ENCODE data around the gene B4GALNT3. TPM values are rescaled to one million over a fixed set of nuclear protein-coding genes. Genes with fewer than 3 reads are reported as not detected.
"Not testable (repeated sequence)": the region's sequence is repeated elsewhere in the genome, so short reads cannot be mapped to it uniquely, and the experiment has no call there.

Gene B4GALNT3
- total and polyA plus RNA-seq, 2 experiments from 2014 or later: 2.8 to 15.8 TPM

GRCh38 chr12:577994-578747, 118.4 kb downstream of the B4GALNT3 start:
- H3K79me2 ChIP-seq (replicated peaks; ENCODE audit: insufficient read depth); H3K36me3 Mint-ChIP-seq (ENCODE audit: low read depth); H3K4me2 ChIP-seq; H3K27me3 Mint-ChIP-seq (ENCODE audit: insufficient read depth, low read depth, poor library complexity); H3F3A ChIP-seq (replicated peaks; ENCODE audit: low read depth); ATAC-seq; H3K4me3 Mint-ChIP-seq; H3K9me3 Mint-ChIP-seq; H3K27ac Mint-ChIP-seq; H3K27me3 ChIP-seq (ENCODE audit: insufficient read depth); H3K4me3 ChIP-seq; H3K27ac ChIP-seq (ENCODE audit: low read depth); H3K9me2 ChIP-seq (ENCODE audit: insufficient read depth); H3K36me3 ChIP-seq (ENCODE audit: insufficient read depth); DNase-seq (ENCODE audit: low spot score); H3K4me1 ChIP-seq (ENCODE audit: insufficient read depth); H4K20me1 ChIP-seq (replicated peaks; ENCODE audit: insufficient read depth): not testable (repeated sequence)
- H3K4me1 Mint-ChIP-seq: peaks cover 22% of the 10 kb centered on the region
- H2AFZ ChIP-seq: 0 out of 2 replicates have a peak overlapping the region, but pooled peaks have one; percentile 1

DNA sequence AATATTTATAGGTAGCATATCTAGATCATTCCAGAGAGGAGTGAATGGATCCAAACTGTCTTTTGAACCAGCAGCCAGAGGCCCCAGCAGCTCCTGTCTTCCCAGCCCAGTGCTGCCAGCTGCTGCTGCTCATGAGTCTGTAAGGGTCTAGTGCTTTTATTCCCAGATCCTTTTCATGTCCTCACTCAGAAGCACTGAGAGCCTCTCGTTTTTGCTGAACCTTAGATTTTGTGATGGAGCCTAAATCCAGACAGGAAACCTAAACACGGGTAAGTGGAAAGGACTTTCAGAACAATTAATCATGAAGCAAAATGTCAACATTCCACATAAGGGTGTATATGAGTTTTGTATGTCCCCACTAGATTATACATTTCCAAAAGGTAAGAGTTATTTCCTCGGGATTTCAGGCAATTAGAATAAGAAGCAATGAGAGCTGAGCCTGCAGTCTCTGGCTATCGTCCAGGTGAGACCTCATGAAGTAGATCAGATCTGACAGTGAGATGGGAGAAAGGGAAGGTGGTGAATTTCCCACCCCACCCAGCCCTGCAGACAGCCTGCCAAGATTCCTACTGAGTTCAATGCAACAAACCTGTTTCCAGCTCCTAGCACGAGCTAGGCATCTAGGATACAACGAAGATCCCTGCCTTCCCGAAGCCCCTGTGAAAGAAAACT, 119.1 kb downstream of the B4GALNT3 start:
- no peaks in the 10 kb centered on the region for H3K9me3 Mint-ChIP-seq
- ATAC-seq: no peak
- Histone ChIP-seq H3K79me2 (replicated peaks; ENCODE audit: insufficient read depth) (no peaks in the 10 kb centered on the region), H3K36me3 (ENCODE audit: insufficient read depth) (no peaks in the 10 kb centered on the region), H3K4me1 (ENCODE audit: insufficient read depth) (0 out of 2 replicates have a peak, but pooled peaks cover 7% of the 10 kb centered on the region), H3K4me2 (no peak overlapping the region), H3K4me3 (no peak overlapping the region), H3K27me3 (ENCODE audit: insufficient read depth) (peaks cover 7% of the 10 kb centered on the region; the same call in 1 of the 2 replicates), H3K9me2 (ENCODE audit: insufficient read depth) (no peaks in the 10 kb centered on the region), H4K20me1 (replicated peaks; ENCODE audit: insufficient read depth) (no peaks in the 10 kb centered on the region), H3K27ac (ENCODE audit: low read depth) (no peak overlapping the region), H3F3A (replicated peaks; ENCODE audit: low read depth) (no peaks in the 10 kb centered on the region; the same call in 1 of the 2 replicates), H2AFZ (peak overlapping the region; percentile 1; the same call in 1 of the 2 replicates)
- H3K27me3 Mint-ChIP-seq (ENCODE audit: insufficient read depth, low read depth, poor library complexity): peaks cover 8% of the 10 kb centered on the region
- no peaks in the 10 kb centered on the region; the same call in 2 of the 3 replicates for H3K36me3 Mint-ChIP-seq (ENCODE audit: low read depth)
- no peak overlapping the region for H3K27ac Mint-ChIP-seq
- DNase-seq (ENCODE audit: low spot score): no peak
- no peak overlapping the region for H3K4me3 Mint-ChIP-seq
- peaks cover 22% of the 10 kb centered on the region for H3K4me1 Mint-ChIP-seq
- TF ChIP-seq ETS1 (IDR thresholded peaks at IDR 0.05) (no peak), ZNF114 (CRISPR knock-in tag; IDR thresholded peaks at IDR 0.05) (no peak), NANOG (IDR thresholded peaks at IDR 0.05; ENCODE audit: borderline replicate concordance) (no peak), CTCF (conservative IDR thresholded peaks at IDR 0.05; ENCODE audit: low read depth in 2 of 2) (no peak)
- TF ChIP-seq, protein P1, sequence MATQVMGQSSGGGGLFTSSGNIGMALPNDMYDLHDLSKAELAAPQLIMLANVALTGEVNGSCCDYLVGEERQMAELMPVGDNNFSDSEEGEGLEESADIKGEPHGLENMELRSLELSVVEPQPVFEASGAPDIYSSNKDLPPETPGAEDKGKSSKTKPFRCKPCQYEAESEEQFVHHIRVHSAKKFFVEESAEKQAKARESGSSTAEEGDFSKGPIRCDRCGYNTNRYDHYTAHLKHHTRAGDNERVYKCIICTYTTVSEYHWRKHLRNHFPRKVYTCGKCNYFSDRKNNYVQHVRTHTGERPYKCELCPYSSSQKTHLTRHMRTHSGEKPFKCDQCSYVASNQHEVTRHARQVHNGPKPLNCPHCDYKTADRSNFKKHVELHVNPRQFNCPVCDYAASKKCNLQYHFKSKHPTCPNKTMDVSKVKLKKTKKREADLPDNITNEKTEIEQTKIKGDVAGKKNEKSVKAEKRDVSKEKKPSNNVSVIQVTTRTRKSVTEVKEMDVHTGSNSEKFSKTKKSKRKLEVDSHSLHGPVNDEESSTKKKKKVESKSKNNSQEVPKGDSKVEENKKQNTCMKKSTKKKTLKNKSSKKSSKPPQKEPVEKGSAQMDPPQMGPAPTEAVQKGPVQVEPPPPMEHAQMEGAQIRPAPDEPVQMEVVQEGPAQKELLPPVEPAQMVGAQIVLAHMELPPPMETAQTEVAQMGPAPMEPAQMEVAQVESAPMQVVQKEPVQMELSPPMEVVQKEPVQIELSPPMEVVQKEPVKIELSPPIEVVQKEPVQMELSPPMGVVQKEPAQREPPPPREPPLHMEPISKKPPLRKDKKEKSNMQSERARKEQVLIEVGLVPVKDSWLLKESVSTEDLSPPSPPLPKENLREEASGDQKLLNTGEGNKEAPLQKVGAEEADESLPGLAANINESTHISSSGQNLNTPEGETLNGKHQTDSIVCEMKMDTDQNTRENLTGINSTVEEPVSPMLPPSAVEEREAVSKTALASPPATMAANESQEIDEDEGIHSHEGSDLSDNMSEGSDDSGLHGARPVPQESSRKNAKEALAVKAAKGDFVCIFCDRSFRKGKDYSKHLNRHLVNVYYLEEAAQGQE (IDR thresholded peaks at IDR 0.05; ENCODE audit: unreplicated experiment): no peak
- TF ChIP-seq, protein P2, sequence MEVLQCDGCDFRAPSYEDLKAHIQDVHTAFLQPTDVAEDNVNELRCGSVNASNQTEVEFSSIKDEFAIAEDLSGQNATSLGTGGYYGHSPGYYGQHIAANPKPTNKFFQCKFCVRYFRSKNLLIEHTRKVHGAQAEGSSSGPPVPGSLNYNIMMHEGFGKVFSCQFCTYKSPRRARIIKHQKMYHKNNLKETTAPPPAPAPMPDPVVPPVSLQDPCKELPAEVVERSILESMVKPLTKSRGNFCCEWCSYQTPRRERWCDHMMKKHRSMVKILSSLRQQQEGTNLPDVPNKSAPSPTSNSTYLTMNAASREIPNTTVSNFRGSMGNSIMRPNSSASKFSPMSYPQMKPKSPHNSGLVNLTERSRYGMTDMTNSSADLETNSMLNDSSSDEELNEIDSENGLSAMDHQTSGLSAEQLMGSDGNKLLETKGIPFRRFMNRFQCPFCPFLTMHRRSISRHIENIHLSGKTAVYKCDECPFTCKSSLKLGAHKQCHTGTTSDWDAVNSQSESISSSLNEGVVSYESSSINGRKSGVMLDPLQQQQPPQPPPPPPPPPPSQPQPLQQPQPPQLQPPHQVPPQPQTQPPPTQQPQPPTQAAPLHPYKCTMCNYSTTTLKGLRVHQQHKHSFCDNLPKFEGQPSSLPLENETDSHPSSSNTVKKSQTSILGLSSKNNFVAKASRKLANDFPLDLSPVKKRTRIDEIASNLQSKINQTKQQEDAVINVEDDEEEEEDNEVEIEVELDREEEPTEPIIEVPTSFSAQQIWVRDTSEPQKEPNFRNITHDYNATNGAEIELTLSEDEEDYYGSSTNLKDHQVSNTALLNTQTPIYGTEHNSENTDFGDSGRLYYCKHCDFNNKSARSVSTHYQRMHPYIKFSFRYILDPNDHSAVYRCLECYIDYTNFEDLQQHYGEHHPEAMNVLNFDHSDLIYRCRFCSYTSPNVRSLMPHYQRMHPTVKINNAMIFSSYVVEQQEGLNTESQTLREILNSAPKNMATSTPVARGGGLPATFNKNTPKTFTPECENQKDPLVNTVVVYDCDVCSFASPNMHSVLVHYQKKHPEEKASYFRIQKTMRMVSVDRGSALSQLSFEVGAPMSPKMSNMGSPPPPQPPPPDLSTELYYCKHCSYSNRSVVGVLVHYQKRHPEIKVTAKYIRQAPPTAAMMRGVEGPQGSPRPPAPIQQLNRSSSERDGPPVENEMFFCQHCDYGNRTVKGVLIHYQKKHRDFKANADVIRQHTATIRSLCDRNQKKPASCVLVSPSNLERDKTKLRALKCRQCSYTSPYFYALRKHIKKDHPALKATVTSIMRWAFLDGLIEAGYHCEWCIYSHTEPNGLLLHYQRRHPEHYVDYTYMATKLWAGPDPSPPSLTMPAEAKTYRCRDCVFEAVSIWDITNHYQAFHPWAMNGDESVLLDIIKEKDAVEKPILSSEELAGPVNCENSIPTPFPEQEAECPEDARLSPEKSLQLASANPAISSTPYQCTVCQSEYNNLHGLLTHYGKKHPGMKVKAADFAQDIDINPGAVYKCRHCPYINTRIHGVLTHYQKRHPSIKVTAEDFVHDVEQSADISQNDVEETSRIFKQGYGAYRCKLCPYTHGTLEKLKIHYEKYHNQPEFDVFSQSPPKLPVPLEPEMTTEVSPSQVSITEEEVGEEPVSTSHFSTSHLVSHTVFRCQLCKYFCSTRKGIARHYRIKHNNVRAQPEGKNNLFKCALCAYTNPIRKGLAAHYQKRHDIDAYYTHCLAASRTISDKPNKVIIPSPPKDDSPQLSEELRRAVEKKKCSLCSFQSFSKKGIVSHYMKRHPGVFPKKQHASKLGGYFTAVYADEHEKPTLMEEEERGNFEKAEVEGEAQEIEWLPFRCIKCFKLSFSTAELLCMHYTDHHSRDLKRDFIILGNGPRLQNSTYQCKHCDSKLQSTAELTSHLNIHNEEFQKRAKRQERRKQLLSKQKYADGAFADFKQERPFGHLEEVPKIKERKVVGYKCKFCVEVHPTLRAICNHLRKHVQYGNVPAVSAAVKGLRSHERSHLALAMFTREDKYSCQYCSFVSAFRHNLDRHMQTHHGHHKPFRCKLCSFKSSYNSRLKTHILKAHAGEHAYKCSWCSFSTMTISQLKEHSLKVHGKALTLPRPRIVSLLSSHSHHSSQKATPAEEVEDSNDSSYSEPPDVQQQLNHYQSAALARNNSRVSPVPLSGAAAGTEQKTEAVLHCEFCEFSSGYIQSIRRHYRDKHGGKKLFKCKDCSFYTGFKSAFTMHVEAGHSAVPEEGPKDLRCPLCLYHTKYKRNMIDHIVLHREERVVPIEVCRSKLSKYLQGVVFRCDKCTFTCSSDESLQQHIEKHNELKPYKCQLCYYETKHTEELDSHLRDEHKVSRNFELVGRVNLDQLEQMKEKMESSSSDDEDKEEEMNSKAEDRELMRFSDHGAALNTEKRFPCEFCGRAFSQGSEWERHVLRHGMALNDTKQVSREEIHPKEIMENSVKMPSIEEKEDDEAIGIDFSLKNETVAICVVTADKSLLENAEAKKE (CRISPR knock-in tag; IDR thresholded peaks at IDR 0.05): no peak
